Germinal center (tissue), 1 donor: ENCODE data around the gene ERC1.
"Not testable (repeated sequence)": the region's sequence is repeated elsewhere in the genome, so short reads cannot be mapped to it uniquely, and the experiment has no call there.

ENCODE experiments used
- DNase-seq: peaks from one replicate; pipeline ENCODE4 v3.0.0; 2012; ENCODE audit warnings: mixed read lengths, low spot score

ERC1 gene

DNA sequence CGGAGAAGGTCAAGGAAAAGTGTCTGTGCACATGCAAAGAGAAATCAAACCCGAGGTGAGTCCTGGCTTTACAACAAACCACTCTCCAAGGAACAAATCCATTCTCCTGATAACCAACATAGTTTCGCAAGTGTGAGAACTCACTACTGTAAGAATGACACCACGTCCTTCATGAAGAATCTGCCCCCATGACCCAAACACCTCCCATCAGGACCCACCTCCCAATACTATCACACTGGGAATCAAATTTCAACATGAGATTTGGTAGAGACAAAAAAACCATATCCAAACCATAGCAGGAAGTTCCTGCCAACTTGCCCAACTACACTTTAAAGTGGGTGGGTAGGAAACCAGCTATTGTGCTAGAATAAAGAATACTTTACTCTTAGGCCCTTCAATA, 2.4 kb upstream of the ERC1 start:
- no peak for DNase-seq

DNA sequence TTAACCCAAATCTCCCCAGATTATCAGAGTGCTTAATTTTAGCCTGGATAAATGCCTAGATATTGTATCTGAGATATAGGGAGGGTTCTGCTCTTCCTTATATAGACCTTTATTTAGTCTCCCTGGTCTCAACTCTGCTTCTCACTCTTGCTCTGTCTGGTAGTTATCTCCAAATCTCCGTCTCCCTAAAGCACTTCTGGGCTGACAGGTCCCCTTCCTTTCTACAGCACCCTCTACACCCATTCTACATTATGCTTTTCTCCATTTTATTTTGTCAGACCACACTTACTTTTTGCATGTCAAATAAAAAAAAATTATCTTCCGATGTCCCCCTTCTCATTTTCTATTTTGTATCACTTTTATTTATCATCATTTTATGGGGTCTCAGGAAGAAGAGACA, 2.0 kb upstream of the ERC1 start:
- no peak for DNase-seq

DNA sequence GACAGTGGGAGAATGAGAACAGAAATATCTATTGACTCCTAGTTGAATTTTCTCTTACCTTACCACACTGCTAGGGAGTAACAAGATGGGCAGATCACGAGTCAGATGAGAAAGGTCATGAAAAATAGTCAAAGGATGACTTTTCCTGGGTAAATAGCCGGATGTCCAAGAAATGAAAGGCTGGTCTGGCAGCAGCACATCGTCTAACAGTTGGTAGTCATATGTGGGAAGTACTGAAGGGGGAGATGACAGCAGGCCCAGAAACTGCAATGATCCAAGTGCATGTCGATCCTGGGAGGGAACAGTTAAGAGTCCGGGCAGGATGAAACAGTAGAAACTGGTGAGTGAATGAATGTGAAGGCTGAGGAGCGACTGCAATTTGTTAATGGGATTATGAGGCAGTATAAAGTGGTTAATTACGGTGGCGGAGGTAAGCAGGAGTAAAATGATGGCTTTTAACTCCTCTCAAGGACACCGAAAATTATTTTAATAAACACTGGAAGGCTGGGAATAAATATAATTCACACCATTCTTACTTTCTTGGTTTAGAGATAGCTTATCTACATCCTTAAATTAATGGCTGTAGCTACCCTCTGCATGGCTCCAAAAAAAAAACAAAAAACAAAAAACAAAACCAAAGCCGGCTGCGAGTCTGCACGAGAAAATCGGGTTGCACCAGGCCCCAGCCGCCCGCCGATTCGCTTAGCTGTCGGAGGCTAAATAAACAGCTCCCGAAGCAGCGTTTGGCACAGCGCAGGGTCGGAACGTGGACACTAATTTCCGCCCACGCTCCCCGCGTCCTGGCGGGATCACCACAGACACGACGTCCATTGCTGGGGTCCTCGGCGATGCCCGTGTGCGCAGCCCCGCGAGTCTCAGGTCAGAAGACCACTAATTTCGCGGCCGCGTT, 1.0 kb upstream of the ERC1 start:
- peak; percentile 54 for DNase-seq

DNA sequence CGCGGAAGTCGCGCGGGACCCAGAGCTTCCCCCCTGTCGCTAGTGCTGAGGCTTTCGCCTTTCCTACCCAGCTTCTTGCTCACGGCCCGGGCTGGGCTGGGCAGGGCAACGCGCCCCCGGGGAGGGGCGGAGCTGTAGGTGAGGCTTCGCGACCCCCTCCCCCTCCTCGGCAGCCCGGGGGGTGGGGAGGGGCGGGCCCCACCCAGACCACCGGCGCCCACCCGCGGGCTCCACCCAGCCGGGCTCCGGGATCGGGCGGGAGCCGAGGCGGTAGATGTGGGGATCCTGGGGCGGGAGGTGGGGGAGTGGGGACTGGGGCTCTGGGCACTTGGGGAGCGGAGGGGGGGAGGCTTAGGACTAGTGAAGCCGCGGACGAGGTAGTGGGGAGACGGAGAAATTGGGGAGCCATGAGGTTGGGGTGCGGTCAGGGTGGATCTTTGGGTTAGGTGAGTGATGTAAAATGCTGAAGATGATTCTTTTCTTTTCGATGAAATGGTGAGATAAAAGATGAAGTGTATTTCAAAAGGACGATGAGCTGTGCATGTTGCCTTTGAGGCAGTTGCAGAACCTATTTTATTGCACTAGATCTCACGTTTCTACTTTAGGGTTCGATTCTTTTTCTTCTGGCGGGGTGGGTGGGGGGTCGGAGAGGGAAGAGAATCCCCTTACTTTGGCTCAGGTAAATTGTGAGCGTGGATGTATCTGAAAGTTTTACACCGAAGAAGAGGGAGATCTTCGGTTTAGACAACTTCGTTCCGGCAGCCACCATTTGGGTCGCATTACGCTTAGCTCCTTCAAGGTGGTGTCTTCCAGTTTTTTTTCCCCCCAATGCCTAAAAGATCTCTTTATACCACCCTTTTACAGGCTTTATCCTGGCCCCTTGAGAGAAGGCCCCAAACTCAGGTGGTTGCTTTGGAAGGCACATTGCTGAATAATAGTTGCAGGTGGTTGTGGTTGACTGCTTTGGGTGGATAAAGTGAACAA, 619 bp downstream of the ERC1 start:
- no peak for DNase-seq

DNA sequence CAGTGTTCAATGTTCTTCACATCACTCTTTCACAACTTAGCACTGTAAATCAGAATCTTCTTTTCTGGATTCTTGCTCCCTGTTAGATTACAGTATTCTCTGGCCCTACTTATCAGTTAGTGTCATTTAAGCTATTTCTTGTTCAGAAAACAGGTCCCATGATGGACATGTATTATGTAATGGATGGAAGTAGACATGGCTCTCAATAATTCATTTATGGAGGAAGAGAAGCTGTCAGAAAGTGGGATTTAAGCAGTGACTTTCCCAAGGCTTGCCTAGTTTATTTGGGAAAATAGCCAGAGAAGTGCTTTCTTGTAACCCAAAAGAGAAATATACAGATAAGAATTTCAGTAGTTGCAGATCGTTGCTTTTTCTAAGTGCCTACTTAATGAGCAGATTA, 1.6 kb downstream of the ERC1 start:
- DNase-seq, result no peak

DNA sequence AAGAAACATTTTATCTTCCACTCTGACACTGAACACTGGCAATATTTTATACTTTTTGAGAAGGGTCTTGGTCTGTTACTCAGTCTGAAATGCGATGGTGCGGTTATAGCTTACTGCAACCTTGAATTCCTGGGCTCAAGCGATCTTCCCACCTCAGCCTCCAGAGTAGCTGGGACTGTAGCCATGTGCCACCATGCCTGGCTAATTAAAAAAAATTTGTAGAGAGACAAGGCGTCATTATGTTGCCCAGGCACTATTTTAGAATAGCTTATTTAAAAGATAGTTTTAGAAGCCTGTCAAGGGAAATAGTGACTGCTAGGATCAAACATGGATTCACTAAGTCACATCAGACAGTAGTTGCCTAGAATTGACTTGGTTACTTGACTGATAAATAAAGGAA, 5.9 kb downstream of the ERC1 start:
- no peak for DNase-seq

DNA sequence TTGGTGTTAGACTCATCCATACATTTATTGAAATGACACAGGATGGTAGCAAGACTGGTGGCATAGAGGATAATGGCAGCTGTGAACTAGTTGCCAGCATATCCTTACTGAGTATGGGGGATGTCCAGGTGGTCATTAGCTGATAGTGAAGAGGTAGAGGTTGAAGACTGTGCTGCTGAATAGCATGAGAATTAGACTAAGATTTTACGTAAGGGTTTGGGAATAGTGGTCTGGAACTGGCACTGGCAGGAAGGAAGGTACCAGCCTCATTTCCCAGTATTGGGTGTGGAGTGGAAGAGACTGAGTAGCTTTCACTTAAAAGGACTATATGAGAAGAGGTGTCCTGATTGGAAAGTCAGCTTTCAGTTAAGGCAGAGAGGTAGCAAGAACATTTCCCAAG, 6.5 kb downstream of the ERC1 start:
- DNase-seq, result no peak

GRCh38 chr12:998020-998874, 7.2 kb downstream of the ERC1 start:
- peak; percentile 21 for DNase-seq

DNA sequence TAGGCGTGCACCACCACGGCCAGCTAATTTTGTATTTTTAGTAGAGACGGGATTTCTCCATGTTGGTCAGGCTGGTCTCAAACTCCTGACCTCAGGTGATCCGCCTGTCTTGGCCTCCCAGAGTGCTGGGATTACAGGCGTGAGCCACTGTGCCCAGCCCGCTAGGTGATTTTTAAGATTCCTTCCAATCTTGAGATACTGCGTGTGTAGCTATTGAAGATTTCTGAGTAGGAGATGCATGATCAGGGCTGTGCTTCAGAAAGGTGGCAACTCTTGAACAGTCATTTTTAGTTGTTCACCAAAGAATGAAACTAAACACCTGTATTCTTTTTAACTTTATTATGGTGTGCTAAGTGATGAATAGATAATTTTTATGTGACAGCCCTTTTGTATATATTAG, 8.7 kb downstream of the ERC1 start:
- DNase-seq, result not testable (repeated sequence)

DNA sequence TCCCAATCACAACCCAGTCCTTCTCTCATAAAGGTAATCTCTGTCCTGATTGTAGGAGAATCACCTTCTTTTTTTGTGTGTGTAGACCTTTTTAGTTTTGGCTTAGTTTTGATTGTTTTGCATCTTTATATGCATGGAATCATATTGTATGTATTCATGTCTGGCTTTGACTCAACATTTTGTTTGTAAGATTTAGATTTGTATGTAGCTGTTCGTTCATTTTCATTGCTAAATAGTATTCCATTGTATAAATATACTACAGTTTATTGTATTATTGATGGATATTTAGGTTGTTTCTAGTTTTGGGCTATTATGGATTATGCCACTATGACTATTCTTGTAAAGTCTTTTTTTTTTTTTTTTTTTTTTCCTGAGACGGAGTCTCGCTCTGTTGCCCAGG, 10.5 kb downstream of the ERC1 start:
- DNase-seq, result no peak

DNA sequence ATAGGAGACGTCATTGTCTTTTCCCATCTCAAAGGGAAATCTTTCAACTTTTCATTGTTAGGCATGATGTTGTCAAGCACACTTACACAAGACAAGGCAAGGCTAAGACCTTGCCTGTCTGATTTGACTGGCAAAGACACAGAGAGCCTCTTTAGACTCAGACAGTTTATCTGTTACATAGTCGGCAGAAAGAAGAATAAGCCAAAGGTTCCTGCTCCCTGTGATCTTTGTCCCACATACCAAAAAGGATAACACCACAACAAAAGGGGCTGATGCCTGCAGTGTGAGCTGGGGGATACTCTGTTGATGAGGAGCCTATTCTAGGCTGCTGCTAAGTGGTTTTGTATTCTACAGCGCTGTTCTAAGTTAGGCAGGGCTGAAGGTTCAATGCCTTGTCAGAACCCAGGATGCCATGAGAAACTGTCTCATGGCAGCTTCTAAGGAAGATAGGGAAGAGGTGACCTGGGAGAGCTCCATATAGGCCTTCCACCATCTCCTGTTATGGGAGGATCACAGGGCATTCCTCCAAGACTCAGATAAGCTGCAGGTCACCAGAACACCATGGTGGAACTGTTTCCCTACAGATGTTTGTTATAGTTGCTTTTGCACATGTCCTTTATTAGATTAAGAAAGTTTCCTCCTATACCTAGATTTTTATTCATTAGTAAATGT, 12.7 kb downstream of the ERC1 start:
- DNase-seq, result no peak

DNA sequence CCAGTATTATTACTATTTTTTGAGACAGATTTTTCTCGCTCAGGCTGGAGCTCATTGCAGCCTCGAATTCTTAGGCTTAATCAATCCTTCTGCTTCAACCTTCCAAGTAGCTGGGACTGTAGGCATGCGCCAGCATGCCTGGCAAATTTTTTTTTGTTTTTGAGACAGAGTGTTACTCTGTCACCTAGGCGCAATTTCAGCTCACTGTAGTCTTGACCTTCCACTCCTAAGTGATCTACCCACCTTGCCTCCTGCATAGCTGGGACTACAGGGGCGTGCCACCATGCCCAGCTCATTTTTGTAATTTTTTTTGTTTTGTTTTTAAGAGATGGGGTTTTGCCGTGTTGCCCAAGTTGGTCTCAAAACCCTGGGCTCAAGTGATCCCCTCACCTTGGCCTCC, 15.2 kb downstream of the ERC1 start:
- no peak for DNase-seq

DNA sequence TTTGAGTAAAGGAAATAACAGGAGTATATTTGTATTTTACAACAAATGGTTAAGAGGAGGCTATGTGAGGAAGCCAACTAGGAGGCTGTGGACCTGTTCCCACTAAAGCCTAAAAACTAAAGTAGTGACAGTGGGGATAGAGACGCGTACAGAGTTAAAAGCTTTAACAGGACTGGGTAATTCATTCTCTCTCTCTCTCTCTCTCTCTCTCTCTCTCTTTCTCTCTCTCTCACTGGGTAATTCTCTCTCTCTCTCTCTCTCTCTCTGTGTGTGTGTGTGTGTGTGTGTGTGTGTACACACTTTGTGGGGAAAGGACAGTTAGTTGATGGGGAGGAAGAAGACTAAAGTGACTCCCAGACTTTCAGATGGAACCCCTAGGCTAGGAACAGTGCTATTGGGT, 16.3 kb downstream of the ERC1 start:
- DNase-seq, result no peak

DNA sequence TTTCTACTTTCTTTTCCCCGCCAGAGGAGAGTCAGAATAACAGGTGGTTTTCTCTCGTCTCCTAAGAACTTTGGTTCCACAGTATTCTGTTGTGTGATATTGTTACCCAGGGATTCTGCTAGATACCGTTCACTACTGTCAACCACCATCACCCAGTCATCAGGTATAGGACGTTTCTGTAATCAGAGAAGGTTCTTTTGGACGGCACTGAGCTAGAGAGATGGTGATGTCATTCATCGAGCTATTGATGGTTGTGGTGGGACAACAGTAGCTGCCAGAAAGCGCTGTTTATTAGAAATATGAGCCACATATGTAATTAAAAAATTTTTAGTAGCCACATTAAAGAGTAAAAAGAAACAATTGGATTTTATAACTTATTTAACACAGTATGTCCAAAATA, 17.0 kb downstream of the ERC1 start:
- no peak for DNase-seq

DNA sequence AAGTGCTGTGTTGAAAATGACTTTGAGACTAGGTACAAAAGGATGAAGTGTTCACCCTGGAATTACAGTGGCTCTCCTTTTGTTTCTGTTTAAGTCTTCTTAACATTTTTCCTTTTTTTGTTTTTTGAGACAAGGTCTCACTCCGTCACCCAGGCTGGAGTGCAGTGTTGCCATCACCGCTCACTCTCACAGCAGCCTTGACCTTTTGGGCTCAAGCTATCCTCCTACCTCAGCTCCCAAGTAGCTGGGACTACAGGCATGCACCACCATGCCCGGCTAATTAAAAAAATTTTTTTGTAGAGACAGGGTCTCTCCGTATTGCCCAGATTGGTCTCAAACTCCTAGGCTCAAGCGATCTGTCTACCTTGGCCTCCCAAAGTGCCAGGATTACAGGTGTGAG, 20.1 kb downstream of the ERC1 start:
- DNase-seq, result no peak

DNA sequence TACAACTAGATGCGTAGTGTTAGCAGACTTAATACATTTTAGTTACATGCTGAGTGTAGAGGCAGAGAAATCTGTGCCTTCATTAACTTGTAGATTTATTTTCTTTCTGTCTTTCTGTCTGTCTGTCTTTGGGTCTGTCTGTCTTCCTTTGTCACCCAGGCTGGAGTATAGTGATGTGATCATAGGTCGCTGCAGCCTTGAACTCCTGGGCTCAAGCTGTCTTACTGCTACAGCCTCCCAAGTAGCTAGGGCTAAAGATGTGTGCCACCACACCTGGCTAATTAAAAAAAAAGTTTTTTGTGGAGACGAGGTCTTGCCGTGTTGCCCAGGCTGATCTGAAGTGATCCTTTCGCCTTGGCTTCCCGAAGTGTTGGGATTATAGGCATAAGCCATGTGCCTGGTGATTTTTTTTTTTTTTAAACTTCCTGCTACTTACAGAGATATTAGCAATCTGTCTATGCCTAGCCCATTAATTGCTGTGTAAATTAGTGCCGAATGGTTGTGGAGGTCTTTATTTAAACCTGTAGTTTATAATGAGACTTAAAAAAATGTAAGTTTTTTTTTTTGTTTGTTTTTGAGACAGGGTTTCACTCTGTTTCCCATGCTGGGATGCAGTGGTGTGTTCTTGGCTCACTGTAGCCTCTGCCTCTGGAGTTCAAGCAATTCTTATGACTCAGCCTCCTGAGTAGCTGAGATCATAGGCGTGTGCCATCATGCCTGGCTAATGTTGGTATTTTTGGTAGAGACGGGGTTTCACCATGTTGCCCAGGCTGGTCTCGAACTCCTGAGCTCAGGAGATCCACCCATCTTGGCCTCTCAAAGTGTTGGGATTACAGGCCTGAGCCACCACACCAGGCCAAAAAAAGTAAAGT, 22.8 kb downstream of the ERC1 start:
- DNase-seq, result no peak

- no peak for DNase-seq
These were observed 28.3 kb downstream of the ERC1 start for GRCh38 chr12:1019283-1019682.

DNA sequence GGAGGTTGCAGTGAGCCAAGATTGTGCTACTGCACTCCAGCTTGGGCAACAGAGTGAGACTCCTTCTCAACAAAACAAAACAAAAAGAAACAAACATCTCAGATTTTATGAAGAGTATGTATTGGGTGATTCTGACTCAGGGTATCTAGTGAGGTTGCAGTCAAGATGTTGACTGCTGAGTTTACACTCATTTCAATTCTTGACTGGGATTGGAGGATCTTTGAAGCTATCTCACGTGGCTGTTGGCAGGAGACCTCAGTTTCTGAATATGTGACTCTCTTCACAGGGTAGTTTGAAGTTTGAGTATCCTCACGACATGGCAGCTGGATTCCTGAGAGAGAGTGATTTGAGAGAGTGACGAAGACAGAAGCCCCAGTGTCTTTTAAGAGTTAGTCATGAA, 29.4 kb downstream of the ERC1 start:
- no peak for DNase-seq

DNA sequence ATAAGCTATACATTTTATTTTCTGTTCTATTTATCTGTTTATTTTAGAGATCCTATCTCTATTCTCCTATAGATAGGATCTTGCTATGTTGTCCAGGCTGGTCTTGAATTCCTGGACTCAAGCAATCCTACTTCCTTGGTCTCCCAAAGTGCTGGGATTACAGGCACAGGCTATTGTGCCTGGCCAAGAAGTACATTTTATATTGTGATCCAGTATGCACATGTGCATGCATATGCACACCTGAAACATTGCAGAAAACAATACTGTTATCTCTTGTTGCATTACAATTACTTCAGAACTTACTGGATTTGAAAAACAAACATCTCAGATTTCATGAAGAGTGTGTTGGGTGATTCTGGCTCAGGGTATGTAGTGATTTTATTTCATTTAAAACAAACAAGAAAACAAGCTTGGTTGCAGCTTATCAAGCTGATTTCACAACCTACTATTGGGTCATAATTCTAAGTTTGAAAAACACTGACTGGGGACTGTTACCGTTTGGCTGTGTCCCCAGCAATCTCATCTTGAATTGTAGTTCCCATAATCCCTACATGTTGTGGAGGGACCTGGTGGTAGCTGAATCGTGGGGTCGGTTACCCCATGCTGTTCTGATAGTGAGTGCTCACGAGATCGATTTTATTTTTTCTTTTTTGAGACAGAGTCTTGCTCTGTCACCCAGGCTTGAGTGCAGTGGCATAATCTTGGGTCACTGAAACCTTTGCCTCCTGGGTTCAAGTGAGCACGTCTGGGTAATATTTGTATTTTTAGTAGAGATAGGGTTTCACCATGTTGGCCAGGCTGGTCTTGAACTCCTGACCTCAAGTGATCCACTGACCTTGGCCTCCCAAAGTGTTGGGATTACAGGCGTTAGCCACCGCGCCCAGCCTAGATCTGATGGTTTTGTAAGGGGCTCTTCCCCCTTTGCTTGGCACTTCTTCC, 31.3 kb downstream of the ERC1 start:
- no peak for DNase-seq
